OCI-LY1 (cell line): ENCODE results near the gene UNC5A.

Experiments
- H2AFZ ChIP-seq: fragments of 200-600 bp; sonication (generic), shearing (Covaris generic); 2 replicates; pipeline ENCODE4 v1.6.0; 2014; ENCODE audit warnings: antibody characterized with exemption, mild to moderate bottlenecking, low read length
- H3F3A ChIP-seq: fragments of 200-600 bp; sonication (generic), shearing (Covaris generic); 2 replicates; pipeline ENCODE4 v1.6.0; 2014; ENCODE audit warnings: mild to moderate bottlenecking, antibody characterized with exemption, low read length, moderate library complexity; ENCODE audit not compliant: insufficient read depth
- H3K27ac ChIP-seq: fragments of 200-600 bp; sonication (generic); 2 replicates; pipeline ENCODE4 v1.5.1; 2014; ENCODE audit warnings: low read length, mixed run types, mild to moderate bottlenecking, low read depth; ENCODE audit not compliant: poor library complexity, severe bottlenecking
- H3K27me3 ChIP-seq: fragments of 200-600 bp; sonication (generic); 2 replicates; pipeline ENCODE4 v1.6.0; 2014; ENCODE audit warnings: antibody characterized with exemption, mild to moderate bottlenecking, low read length, moderate library complexity; ENCODE audit not compliant: insufficient read depth
- H3K36me3 ChIP-seq: fragments of 200-600 bp; sonication (generic); 2 replicates; pipeline ENCODE4 v1.6.1; 2014; ENCODE audit warnings: mild to moderate bottlenecking, antibody characterized with exemption, low read length, moderate library complexity, mixed read lengths; ENCODE audit not compliant: insufficient read depth
- H3K4me1 ChIP-seq: fragments of 200-600 bp; sonication (generic); 2 replicates; pipeline ENCODE4 v1.5.1; 2014; ENCODE audit warnings: mild to moderate bottlenecking, low read length, moderate library complexity; ENCODE audit not compliant: insufficient read depth, severe bottlenecking
- H3K4me2 ChIP-seq: fragments of 200-600 bp; sonication (generic), shearing (Covaris generic); 2 replicates; pipeline ENCODE4 v1.6.1; 2014; ENCODE audit warnings: low read length
- H3K4me3 ChIP-seq: fragments of 200-600 bp; sonication (generic); 2 replicates; pipeline ENCODE4 v1.5.1; 2014; ENCODE audit warnings: low read length, low read depth, mild to moderate bottlenecking, mixed read lengths; ENCODE audit not compliant: poor library complexity, severe bottlenecking
- H3K79me2 ChIP-seq: fragments of 200-600 bp; shearing (Covaris generic); 2 replicates; pipeline ENCODE4 v1.6.1; 2016; ENCODE audit warnings: mixed run types, low read length, mixed read lengths; ENCODE audit not compliant: insufficient read depth
- H3K9ac ChIP-seq: fragments of 200-600 bp; sonication (generic), shearing (Covaris generic); 2 replicates; pipeline ENCODE4 v1.6.1; 2014; ENCODE audit warnings: mild to moderate bottlenecking, low read length, mixed read lengths
- H3K9me2 ChIP-seq: fragments of 200-600 bp; sonication (generic), shearing (Covaris generic); 2 replicates; pipeline ENCODE4 v1.6.1; 2014; ENCODE audit warnings: low read depth, mild to moderate bottlenecking, low read length, mixed read lengths
- H3K9me3 ChIP-seq: fragments of 200-600 bp; shearing (Covaris generic); 2 replicates; pipeline ENCODE4 v1.6.1; 2014; ENCODE audit warnings: low read length, mixed read lengths
- H4K20me1 ChIP-seq: fragments of 200-600 bp; sonication (generic), shearing (Covaris generic); 2 replicates; pipeline ENCODE4 v1.6.0; 2016; ENCODE audit warnings: mild to moderate bottlenecking, low read length; ENCODE audit not compliant: insufficient read depth
- EZH2 ChIP-seq: fragments of 200-600 bp; sonication (generic), shearing (Covaris generic); IDR thresholded peaks from 2 replicates; pipeline ENCODE4 v1.8.0; 2017; ENCODE audit warnings: borderline replicate concordance, mixed run types, mild to moderate bottlenecking, antibody characterized with exemption, low read length, moderate library complexity, mixed read lengths
- TF ChIP-seq, protein P1 (sequence below): fragments of 200-600 bp; sonication (generic), shearing (Covaris generic); IDR thresholded peaks from 2 replicates; pipeline ENCODE4 v1.5.1; 2017; ENCODE audit warnings: mild to moderate bottlenecking, antibody characterized with exemption, low read length, moderate library complexity, mixed read lengths

UNC5A gene

DNA sequence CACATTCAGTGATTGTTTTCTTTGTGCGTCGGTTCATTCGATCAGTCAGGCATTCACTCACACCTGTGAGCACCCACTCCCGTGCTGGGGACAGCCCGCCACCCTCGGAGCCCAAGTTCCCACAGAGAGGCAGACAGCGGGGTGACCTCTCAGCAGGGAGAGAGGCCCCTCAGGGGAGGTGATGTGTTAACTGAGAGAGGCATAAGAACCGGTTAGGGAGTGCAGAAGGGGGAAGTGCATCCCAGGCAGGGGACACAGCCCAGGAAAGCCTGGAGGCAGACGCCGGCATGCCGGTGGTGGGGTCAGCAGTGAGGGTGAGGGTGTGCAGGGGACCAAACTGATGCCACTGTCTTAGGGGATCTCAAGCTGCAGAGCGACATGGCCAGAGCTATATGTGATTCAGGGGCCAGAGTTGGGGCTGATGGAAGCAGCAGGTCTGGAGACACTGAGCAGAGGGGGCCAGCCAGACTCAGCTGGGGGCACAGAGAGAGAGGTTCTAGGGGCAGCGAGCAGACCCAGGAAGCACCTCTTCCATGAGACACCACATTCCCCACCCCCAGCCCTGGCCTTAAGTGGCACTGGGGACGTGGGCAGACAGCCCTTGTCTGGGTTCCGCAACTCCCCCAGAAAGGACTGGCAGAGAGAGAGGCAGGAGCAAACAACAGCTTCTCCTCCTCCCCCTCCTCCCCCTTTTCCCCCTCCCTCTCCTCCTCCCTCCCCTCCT, 52.8 kb downstream of the UNC5A start:
- Histone ChIP-seq H3K79me2 (no peaks in the 10 kb centered on the region), H3K27ac (no peak overlapping the region), H3K36me3 (no peaks in the 10 kb centered on the region), H3K9me3 (no peaks in the 10 kb centered on the region), H3K4me2 (no peak overlapping the region), H3K4me3 (no peak overlapping the region), H3K4me1 (no peaks in the 10 kb centered on the region), H3K9ac (no peak overlapping the region), H2AFZ (no peak overlapping the region), H3K27me3 (0 out of 2 replicates have a peak, but pooled peaks cover 4% of the 10 kb centered on the region), H3F3A (no peaks in the 10 kb centered on the region), H4K20me1 (no peaks in the 10 kb centered on the region), H3K9me2 (no peaks in the 10 kb centered on the region)
- TF ChIP-seq, protein P1, sequence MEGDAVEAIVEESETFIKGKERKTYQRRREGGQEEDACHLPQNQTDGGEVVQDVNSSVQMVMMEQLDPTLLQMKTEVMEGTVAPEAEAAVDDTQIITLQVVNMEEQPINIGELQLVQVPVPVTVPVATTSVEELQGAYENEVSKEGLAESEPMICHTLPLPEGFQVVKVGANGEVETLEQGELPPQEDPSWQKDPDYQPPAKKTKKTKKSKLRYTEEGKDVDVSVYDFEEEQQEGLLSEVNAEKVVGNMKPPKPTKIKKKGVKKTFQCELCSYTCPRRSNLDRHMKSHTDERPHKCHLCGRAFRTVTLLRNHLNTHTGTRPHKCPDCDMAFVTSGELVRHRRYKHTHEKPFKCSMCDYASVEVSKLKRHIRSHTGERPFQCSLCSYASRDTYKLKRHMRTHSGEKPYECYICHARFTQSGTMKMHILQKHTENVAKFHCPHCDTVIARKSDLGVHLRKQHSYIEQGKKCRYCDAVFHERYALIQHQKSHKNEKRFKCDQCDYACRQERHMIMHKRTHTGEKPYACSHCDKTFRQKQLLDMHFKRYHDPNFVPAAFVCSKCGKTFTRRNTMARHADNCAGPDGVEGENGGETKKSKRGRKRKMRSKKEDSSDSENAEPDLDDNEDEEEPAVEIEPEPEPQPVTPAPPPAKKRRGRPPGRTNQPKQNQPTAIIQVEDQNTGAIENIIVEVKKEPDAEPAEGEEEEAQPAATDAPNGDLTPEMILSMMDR = no peak
- no peak for TF ChIP-seq EZH2

DNA sequence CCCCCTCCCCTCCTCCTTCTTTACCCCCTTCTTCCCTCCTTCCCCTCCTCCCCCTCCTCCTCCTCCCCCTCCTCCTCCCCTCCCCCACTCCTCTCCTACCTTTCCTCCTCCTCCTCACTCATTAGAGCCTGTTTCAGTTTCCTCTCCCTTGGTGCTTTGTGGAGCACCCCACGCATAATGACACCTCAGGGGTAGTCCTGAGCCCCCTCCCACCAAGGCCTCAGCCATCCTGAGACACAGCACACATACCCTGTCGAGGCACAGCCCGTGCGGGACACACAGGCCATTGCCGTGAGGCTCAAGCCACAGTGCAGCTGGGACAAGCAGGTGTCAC, 53.4 kb downstream of the UNC5A start:
- Histone ChIP-seq H3K27me3 (0 out of 2 replicates have a peak, but pooled peaks cover 4% of the 10 kb centered on the region), H3K79me2 (no peaks in the 10 kb centered on the region)

DNA sequence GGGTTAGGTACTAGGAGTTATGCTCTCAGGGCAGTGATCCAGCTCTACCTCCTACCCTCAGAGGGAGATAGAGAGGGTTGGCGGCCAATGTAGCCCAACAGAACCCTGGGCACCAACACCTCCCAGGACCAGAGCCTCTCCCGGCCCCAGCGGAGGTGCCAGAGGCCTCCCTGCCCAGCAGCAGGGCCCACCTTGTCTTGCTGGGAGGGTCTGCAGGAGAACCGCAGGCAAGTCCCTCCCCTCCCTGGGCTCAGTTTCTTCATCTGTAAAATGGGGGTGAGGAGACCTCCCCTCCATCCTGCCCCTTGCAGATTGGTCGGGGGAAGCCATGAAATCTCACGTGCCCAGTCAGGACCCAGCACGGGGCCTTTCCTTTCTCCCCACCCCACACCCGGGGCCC, 54.4 kb downstream of the UNC5A start:
- Histone ChIP-seq H3K9ac (no peak overlapping the region), H3K27ac (no peak overlapping the region), H3K36me3 (no peaks in the 10 kb centered on the region), H3K4me2 (no peak overlapping the region), H3K9me3 (no peaks in the 10 kb centered on the region), H3K79me2 (no peaks in the 10 kb centered on the region), H2AFZ (no peak overlapping the region), H3K27me3 (0 out of 2 replicates have a peak, but pooled peaks cover 4% of the 10 kb centered on the region), H3K4me1 (no peaks in the 10 kb centered on the region), H3K9me2 (no peaks in the 10 kb centered on the region), H3F3A (no peaks in the 10 kb centered on the region), H3K4me3 (no peak overlapping the region), H4K20me1 (no peaks in the 10 kb centered on the region)
- no peak for TF ChIP-seq EZH2
- TF ChIP-seq, protein P1 = no peak

More for the DNA sequence above, 53.4 kb downstream of the UNC5A start:
- Histone ChIP-seq H3K9me2 (no peaks in the 10 kb centered on the region), H3K4me3 (no peak overlapping the region), H3K9me3 (no peaks in the 10 kb centered on the region), H3K4me2 (no peak overlapping the region), H3K36me3 (no peaks in the 10 kb centered on the region), H3K9ac (no peak overlapping the region), H3K4me1 (no peaks in the 10 kb centered on the region), H2AFZ (no peak overlapping the region), H3F3A (no peaks in the 10 kb centered on the region), H3K27ac (no peak overlapping the region), H4K20me1 (no peaks in the 10 kb centered on the region)
- TF ChIP-seq, protein P1 = no peak
- TF ChIP-seq EZH2 = no peak
